Urothelium cell line (cell line): ENCODE measurements around the gene GABRB3.
"Not testable (repeated sequence)": the region's sequence is repeated elsewhere in the genome, so short reads cannot be mapped to it uniquely, and the experiment has no call there.

Source experiments
- DNase-seq: peaks from one replicate; pipeline ENCODE4 v3.0.0; 2011; ENCODE audit warnings: low spot score, mixed read lengths
- FAIRE-seq: peaks from 2 replicates; lab custom pipeline; 2011; peaks lifted over from hg19 to GRCh38; lab: Jason Lieb, UNC

Gene GABRB3

DNA sequence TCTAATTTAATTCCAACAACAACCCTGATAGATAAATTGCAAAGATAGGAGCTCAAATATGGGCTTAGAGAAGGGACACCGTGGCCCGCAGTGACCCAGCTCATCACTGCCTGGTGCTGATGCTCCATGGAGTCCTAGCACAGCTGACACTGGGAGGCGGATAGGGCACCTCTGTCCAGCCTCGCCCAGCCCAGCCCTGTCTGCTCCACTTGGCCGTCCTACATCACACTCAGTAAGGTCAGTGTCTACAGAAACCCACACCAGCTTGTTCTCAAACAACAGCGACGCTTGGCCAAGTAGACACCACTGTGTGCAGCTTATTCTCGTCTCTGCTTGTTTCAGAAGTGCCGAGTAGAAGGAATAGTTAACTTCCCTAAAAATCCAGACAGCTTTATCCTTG, 33.9 kb downstream of the GABRB3 start:
- FAIRE-seq (no peak), DNase-seq (no peak)

DNA sequence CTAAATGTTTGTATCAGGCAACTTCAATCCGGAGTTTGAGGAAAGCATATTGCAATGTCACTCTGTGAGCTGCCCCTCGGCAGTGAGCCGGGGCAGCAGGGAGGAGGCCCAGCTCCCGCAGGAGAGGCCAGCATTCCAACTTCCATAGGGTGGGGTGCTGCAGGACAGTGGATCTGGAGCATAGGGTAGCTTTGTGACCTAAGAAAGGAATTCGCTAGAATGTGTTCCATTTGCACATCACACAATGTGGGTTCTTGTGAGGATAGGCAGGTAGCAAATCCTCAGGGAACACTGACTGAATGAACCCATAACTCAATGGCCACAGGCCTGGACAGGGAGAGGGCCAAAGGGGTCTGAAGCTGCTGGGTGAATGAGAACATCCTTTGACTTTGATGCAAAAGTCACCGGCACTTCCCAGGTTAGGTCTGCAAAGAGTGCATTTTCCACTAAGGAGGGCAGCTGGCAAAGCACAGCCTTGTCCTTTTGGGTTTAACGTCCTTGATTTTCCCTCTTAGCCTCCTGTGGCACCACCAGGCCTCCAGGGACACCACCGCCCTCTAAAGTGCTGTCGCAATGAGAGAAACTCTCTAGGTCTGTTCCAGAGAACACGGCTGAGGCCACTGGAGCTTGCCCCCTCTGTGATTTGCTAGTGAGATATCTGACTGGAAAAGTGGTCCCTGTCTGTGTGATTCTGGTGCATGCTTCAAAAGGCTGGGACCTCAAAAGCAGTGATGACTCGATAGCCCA, 36.2 kb downstream of the GABRB3 start:
- FAIRE-seq = no peak
- DNase-seq = no peak

DNA sequence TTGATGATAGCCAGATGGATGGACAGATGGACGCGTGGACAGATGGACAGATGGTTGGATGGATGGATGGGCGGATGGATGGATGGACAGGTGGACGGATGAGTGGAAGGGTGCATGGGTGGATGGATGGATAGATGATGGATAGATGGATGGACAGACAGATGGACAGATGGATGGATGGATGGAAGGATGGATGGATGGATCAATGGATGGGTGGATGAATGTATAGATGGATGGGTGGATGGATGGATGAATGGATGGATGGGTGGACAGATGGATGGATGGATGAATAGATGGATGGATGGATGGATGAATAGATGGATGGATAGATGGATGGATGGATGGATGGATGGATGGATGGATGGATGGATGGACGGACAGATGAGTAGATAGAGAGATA, 40.9 kb downstream of the GABRB3 start:
- DNase-seq (no peak), FAIRE-seq (peak; percentile 66)

DNA sequence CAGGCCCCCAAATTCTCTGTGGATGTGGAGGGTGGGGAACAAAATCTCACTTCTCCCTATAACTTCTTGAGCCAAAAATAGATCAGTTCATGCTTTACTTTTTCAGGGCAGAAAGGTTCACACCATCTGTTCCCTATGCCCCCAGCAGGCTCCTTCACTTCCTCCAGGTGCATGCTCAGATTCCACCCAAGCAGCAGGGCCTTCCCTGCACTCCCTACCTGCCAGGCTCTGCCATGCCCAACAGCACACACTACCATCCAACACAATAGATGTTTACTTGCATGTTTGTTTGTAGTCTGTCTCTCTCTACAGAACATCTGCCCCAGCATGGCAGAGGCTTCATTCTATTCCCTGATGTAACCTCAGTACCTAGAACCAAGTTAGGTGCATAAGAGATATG, 43.3 kb downstream of the GABRB3 start:
- DNase-seq (no peak), FAIRE-seq (no peak)

DNA sequence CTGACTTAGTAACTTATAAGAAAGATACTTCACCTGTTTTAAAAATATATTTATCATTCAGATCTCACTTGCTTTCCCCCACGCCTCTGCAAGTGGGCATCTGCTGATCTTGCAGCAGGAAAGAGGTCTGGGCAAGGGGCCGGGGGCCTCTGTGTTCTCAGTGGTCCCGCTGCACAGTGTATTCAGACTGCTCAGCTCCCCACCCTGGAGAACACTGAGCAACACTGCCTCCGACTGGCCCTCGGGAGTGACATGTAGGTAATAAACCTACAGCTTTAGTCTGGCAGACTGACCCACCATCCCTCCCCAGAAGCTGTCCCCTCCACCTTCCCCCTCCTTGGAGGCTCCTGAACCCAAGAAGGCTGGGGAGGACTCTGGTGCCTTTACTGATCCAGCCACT, 43.8 kb downstream of the GABRB3 start:
- DNase-seq = no peak
- FAIRE-seq = no peak

DNA sequence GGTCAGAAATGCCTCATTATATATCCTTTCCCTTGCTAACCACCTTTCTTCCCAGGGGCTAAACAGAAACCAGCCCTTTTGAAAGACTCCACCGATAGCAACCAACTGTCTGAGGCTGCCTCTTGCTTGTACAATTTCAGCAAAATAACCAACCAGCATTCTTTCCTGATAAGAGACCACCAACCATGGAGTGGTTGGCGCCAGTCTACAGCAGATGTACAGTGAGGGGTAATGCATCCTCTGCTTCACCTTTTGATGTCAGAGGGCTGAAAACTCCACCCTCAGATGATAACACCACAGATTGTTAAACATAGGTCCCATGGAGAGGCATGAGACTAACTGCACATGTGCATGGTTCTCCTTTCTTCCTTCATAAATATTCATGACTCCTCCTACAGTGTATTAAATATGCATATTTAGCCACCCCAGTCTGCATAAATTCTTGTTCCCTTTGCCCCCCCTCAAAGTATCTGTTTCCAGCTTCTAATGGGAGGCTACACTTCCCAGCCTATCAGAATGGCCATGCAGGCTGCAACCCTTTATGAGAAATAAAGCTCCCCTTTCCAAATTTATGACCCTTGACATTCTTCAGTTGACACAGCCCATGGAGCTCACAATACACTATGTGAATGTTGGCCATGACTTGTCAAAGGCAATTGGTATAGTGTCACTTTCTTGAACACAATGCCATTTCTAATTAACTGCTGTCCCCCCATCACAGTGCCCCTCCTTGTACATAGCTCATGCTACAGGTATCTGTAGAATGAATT, 48.3 kb downstream of the GABRB3 start:
- no peak for DNase-seq
- no peak for FAIRE-seq

DNA sequence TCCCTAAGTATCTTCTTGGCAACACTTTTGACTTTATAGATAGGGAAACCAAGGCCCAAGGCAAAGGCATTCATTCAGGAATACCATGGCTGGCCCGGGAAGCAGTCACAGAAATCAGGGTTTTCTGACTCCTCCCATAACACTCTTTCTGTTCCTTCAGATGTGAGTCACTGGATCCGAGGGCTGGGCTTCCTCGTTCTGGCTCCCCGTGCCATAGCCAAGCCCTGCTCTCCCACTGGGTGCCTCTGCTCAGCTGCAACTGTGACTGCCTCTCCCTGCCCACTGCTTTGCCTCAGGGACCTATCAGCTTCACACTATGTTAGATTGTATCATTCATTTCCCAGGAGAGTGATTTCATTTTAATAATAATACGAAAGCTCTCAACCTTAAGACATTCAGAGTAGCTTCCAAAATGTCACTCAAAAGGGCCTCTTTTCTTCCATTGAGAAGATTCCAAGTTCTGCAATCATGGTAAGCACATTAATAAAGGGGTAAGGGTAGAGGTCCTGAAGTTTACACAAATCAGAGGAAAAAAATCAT, 50.2 kb downstream of the GABRB3 start:
- peak; percentile 53 for DNase-seq
- FAIRE-seq = no peak

DNA sequence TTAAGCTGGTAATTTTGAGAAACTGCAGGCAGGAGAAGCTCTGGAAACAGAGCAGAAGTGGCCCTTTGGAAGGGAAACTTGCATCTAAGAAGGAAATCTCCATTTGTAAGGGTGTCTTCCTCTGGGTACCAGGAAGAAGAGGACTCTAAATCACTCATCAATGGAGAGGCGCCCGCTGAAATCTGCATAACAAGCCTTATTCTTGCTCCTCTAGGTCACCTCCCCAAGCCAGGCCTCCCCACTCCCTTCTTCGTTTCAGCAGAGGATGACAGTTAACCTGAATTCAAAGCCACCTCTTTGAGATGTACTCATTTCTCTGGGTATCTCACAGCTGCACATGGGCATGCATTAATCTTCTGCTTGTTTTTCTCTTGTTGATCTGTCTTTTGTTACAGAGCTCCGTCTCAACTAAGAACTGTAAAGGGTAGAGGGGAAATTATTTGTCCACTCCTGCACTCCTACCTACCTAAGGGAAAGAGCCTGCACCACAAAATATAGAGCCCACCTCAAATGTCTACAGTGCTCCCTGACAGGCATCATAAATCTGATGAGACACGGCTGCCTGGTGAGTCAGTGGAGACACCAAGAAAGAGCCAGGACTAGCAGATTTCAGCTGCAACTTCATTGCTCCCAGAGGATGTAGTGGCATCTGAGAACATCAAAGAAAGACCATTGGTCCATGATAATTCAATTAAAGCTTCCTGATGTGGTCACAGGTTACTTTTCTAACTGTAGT, 51.5 kb downstream of the GABRB3 start:
- no peak for FAIRE-seq
- DNase-seq = peak; percentile 24

DNA sequence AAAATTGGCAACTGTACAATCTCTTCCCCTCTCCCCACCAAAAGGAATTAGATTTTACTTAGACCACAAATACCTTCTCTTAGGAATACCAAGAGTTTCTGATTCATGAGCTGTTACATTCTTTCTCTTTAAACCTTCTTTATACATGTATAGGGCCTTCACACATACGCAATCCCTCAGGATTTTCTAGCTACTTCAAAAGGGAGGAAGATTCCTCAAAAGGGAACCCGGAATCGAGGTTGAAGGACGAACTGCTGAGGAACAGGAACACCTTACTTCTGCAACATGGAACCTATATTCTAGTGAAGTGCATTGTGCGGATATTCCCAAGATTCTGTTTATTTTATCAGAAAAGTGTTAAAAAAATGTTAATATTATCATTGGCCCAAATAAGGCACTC, 52.3 kb downstream of the GABRB3 start:
- no peak for FAIRE-seq

DNA sequence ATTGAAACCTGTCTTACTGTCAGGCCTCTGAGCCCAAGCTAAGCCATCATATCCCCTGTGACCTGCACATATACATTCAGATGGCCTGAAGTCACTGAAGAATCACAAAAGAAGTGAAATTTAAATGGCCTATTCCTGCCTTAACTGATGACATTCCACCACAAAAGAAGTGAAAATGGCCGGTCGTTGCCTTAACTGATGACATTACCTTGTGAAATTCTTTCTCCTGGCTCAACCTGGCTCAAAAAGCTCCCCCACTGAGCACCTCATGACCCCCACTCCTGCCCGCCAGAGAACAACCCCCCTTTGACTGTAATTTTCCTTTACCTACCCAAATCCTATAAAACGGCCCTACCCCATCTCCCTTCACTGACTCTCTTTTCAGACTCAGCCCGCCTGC, 53.0 kb downstream of the GABRB3 start:
- not testable (repeated sequence) for FAIRE-seq, DNase-seq

More for the DNA sequence above, 52.3 kb downstream of the GABRB3 start:
- peak; percentile 18 for DNase-seq

DNA sequence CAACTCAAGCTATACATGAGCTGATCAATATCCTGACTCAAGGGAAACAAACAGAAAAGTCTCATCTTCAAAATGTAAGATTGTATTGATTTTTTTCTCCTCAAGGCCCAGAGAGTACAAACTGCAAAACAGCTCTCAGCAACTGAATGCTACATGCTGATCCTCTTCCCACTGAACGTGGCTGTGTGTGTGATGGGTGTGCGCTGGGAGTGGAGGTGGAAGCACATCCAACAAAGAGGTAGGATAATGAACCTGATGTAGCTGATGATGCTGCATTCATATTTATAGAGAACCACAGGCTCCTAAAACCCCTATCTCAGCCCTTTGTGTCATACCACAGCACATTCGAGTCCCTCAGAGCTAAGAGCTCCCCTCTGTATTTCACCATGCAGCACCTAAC, 56.8 kb downstream of the GABRB3 start:
- FAIRE-seq (no peak), DNase-seq (no peak)

DNA sequence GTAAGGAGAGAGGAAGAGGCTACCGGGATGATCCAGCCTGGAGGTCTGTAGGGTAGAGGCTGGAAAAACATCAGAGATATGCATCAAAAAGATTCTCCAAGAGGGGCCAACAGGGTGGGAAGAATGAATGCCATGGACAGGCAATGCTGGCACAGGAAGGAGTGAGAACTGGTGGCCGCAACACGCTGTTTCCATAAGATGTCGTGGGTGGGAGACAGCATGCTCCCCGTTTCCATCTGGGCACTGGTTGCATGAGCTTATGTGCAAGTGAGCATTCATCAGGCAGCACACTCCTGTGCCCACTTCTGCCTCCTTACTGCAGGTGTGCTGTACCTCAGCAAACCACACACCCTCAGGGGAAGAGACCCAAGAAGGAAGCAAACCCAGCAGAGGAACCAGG, 59.4 kb downstream of the GABRB3 start:
- no peak for DNase-seq
- no peak for FAIRE-seq

DNA sequence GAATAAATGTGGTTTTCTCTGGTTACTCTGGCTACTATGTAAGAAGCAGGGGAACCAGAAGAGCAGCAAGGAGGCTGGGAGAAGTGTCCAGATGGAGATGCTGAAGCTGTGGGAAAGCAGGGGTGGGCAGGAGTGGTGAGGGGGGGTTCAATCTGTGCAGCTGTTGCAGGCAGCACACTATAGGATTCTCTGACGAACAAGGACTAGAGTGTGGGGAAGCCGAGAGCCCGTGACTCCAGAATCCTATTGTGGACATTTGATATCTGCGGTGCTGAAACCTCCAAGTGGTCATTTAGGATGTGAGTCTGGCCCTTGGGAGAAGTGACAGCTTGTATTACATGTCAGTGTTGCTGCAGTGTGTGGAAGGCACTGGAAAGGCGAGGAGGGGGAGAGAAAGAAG, 60.5 kb downstream of the GABRB3 start:
- DNase-seq = no peak
- no peak for FAIRE-seq

DNA sequence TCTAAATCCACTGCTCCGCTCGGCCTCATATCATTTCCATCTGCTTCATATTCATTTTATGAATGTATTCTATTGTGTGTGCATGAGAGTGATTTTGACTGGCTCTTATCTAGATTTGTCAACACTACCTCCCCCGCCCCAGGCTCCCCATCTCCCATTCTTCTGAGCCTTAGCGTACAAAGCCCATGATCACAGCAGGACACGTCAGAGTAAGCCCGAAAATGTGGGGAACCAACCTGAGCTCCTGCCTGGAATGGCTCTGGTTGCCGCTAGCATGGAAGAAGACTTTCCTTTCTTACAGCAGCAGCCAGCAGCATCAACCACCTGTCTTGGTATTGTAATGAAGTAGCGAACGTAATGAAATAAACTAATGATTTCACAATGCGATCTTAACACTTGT, 61.4 kb downstream of the GABRB3 start:
- FAIRE-seq (no peak), DNase-seq (no peak)

DNA sequence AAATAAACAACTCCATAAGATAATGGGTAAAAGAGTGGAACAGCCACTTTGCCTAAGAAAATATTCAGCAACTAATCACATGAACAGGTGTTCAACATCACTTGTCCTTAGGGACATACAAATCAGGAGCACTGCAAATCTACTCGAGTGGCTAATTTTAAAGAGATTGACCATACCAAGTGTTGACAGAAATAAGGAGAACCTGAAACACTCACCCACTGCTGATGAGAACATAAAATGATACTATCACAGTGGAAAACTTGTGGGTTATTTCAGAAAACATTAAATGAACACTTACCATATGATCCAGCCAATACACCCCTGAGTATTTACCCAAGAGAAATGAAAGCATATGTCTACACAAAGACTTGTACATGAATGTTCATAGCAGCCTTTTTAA, 70.5 kb downstream of the GABRB3 start:
- DNase-seq = no peak
- FAIRE-seq = no peak

DNA sequence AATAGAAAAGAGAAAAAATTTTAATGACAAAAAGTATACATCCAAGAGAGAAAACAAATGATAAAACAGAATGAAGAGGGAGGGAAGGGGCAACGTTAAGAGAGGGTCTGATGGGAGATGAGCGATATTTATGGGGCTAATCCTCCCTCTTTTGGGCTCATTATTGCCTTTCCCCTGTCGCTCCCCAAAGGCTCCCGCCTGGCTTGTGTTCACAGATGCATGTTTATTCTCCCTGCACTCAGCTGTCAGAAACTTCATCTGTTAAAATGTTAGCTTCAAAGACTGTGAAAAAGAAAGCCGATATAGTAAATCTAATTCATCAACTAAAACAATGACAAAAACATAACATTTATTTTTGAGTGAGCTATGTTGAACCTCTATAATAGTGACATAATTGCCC, 74.3 kb downstream of the GABRB3 start:
- FAIRE-seq (no peak), DNase-seq (no peak)

DNA sequence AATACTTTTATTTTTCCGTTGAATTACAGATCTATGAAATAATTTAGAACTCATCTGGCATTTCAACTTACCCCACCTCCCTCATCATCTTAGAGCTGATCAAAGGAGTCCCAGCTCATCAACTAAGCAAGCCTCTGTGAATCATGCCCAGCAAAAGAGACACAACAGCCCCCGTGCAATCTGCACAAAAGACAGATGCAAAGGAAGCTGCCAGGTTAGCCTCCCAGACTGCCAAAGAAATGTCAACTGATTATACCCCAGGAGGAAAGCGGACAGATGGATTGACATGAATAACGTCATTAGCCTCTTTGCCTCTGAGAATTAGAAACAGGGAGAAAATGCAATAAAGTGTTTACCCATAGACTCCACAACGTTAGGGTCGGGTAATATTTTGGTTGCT, 75.0 kb downstream of the GABRB3 start:
- DNase-seq (no peak), FAIRE-seq (no peak)

DNA sequence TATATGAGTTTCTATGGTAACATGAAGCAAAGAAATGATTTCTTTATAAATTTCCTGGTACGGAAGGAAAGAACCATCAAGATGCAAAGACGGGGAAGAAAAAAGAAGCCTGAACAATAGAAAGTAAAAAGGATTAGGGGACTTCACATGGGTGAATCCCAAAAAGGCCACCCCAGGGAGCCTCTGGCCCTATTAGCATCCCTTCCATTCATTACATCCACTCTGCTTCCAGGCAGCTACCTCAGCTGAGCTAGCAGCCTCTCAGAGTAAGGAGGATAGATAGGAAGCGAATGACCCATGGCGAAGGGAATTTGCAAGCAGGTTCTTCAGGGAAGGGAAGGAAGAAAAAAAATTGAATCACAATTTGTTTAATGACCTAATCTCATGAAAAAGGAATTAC, 81.6 kb downstream of the GABRB3 start:
- FAIRE-seq = no peak

DNA sequence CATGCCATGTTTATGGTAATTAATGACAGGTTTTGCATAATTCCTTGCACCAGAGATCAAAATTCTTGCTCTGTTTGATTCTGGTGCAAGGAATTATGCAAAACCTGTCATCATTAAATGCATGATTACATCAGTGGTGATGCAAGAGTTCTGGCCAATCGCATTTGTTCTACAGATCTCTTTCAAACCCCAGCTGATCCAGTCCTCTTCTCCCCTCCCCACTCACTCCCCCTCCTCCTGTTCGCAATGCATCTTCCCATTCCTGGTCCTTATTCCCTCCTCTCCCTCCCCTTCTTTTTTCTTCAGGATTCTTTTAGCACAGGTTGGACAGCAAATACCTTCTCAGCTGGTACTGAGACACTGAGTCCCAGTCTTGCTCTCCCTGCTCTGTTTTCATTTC, 82.1 kb downstream of the GABRB3 start:
- FAIRE-seq (no peak), DNase-seq (no peak)

More for the DNA sequence above, 81.6 kb downstream of the GABRB3 start:
- no peak for DNase-seq

DNA sequence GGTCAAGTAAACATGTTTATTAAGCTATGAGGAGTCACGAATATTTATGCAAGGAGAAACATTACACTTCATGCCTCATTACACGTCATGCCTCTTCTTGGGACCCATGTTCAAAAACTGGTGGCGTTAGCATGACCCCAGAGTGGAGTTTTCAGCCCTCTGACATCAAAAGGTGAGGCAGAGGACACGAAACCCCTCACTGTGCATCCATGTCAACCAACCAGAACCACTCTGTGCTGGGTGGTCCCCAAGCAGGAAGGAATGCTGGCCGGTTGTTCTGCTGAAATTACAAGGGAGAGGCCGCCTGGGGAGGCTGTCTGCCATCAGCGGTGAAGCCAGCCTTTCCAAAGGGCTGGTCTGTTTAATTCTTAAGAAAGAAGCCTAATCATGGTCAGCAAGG, 83.4 kb downstream of the GABRB3 start:
- peak; percentile 58 for FAIRE-seq
- DNase-seq = no peak

DNA sequence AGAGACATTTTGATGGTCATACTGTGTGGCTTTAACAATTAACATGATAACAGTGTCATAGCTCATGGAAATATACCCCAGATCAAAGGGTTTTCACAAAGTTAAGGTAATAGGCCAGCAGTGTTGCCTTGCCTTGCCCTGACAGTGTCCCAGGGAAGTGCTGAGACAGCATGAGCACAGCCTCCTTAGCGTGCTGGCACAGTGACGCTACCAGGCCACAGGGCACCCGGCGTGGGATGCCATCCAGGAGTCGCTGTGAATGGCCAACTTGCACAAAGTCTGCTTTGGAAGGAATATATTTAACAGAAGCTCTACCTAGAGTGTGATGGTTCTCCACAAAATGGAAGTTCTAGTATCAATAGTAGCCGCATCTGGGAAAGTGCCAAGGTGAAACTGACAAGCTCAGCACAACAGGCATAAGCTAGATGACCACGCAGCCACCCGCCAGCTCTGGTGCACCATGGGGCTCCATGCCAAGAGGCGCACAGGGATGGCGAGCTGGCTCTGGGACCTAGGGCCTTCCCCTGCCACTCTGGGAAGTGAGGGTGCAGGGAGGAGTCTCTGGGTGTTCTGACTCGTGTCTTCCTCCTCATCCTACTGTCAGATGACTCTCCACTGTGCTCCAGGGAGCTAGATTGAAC, 86.2 kb downstream of the GABRB3 start:
- DNase-seq (no peak), FAIRE-seq (no peak)
